A673 (cell line): ENCODE results near the gene TPM2. TPM values are rescaled to one million over a fixed set of nuclear protein-coding genes. Genes with fewer than 3 reads are reported as not detected.
"Not testable (repeated sequence)": the region's sequence is repeated elsewhere in the genome, so short reads cannot be mapped to it uniquely, and the experiment has no call there.

Experiments used
- BruUV-seq: library from RNA; stranded (reverse); fragments of 400-500 nt; replicated peaks from 2 replicates; lab custom pipeline; 2021; lab: Mats Ljungman, UMichigan
- CTCF ChIA-PET: fragments of 300-600 bp; sonication (Branson Sonifier 250); formaldehyde crosslinking; loops from one replicate; lab custom pipeline; 2022; ENCODE audit warnings: antibody characterized with exemption; lab: Charles Lee
- POLR2A ChIA-PET: fragments of 300-600 bp; sonication (Branson Sonifier 250); formaldehyde crosslinking; loops from one replicate; lab custom pipeline; 2022; ENCODE audit warnings: antibody characterized with exemption; ENCODE audit not compliant: low non-redundant PET; lab: Charles Lee
- DNase-seq: peaks from one replicate; pipeline ENCODE4 v3.0.0-alpha.2; 2015; ENCODE audit warnings: low spot score
- H3K27ac ChIP-seq: fragments of 200-600 bp; sonication (generic); 2 replicates; pipeline ENCODE4 v1.5.1; 2016; ENCODE audit warnings: mixed run types, low read depth, mild to moderate bottlenecking, mixed read lengths, antibody characterized with exemption, low read length; ENCODE audit not compliant: poor library complexity, severe bottlenecking
- H3K27me3 ChIP-seq: fragments of 200-600 bp; sonication (generic); replicated peaks from 2 replicates; pipeline ENCODE4 v1.6.1; 2017; ENCODE audit warnings: mixed run types, low read depth, mild to moderate bottlenecking, mixed read lengths, antibody characterized with exemption, low read length; ENCODE audit not compliant: insufficient read depth, poor library complexity
- H3K36me3 ChIP-seq: fragments of 200-600 bp; sonication (generic); 2 replicates; pipeline ENCODE4 v1.6.1; 2016; ENCODE audit warnings: mixed run types, mild to moderate bottlenecking, mixed read lengths, antibody characterized with exemption, low read length; ENCODE audit not compliant: insufficient read depth, poor library complexity, severe bottlenecking
- H3K4me1 ChIP-seq: fragments of 200-600 bp; sonication (generic); 2 replicates; pipeline ENCODE4 v1.6.1; 2017; ENCODE audit warnings: mixed run types, mild to moderate bottlenecking, mixed read lengths, antibody characterized with exemption, low read length; ENCODE audit not compliant: insufficient read depth, poor library complexity, severe bottlenecking
- H3K4me3 ChIP-seq: fragments of 200-600 bp; sonication (generic); 2 replicates; pipeline ENCODE4 v1.5.1; 2016; ENCODE audit warnings: low read depth, mixed run types, mild to moderate bottlenecking, mixed read lengths, low read length; ENCODE audit not compliant: poor library complexity, severe bottlenecking
- H3K9me3 ChIP-seq: fragments of 200-600 bp; sonication (generic); 2 replicates; pipeline ENCODE4 v1.6.1; 2016; ENCODE audit warnings: mixed run types, low read depth, mild to moderate bottlenecking, mixed read lengths, antibody characterized with exemption, low read length; ENCODE audit not compliant: poor library complexity, severe bottlenecking
- CTCF ChIP-seq: fragments of 300-800, 200-600 bp; sonication (generic); conservative IDR thresholded peaks from 2 replicates; pipeline ENCODE4 v1.5.1; 2017; ENCODE audit warnings: low read depth, mild to moderate bottlenecking, antibody characterized with exemption, low read length, moderate library complexity, mixed read lengths
- EZH2 ChIP-seq: fragments of 200-600 bp; sonication (generic); IDR thresholded peaks from 2 replicates; pipeline ENCODE4 v1.6.1; 2017; ENCODE audit warnings: borderline replicate concordance, low read depth, mild to moderate bottlenecking, mixed read lengths, antibody characterized with exemption, low read length; ENCODE audit not compliant: poor library complexity, severe bottlenecking
- intact Hi-C: fragments of 100-400 bp; cut with micrococcal nuclease; formaldehyde crosslinking; loops from one replicate; pipeline ENCODE4 v1.10.0; 2022; ENCODE audit not compliant: unreplicated experiment
- total RNA-seq: library from RNA; stranded (reverse); gene quantifications from 2 replicates; pipeline ENCODE4 v1.2.3, GENCODE V29; 2021

Gene TPM2
- total RNA-seq, 1 experiment from 2014 or later = 44.3 TPM

- CTCF ChIA-PET = no interaction called here
- Histone ChIP-seq H3K36me3 (no peaks in the 10 kb centered on the region), H3K4me3 (no peak overlapping the region), H3K4me1 (no peaks in the 10 kb centered on the region), H3K27me3 (no peaks in the 10 kb centered on the region), H3K9me3 (no peaks in the 10 kb centered on the region), H3K27ac (no peak overlapping the region)
- POLR2A ChIA-PET = no interaction called here
- DNase-seq = no peak
- intact Hi-C loops = no loop called here
- no peak for TF ChIP-seq EZH2
- TF ChIP-seq CTCF = no peak
- no TSS peak for BruUV-seq
Measured at GRCh38 chr9:35639631-35640030, 50.1 kb downstream of the TPM2 start.

- CTCF ChIA-PET, intact Hi-C loops, H3K36me3 ChIP-seq, POLR2A ChIA-PET, BruUV-seq, H3K9me3 ChIP-seq, H3K4me3 ChIP-seq, H3K27me3 ChIP-seq, DNase-seq, H3K27ac ChIP-seq, H3K4me1 ChIP-seq: not testable (repeated sequence)
Measured at GRCh38 chr9:35639225-35639624, 50.5 kb downstream of the TPM2 start.

- BruUV-seq, H3K36me3 ChIP-seq, H3K27ac ChIP-seq, POLR2A ChIA-PET, intact Hi-C loops, H3K4me1 ChIP-seq, DNase-seq, H3K9me3 ChIP-seq, H3K4me3 ChIP-seq, H3K27me3 ChIP-seq: not testable (repeated sequence)
- CTCF ChIA-PET = interaction anchor here (0.7 kb wide), 1 partner anchor 686 kb away, joined by 3 read pairs; no protein-coding TSS in a partner anchor
Measured at GRCh38 chr9:35638751-35639150, 51.0 kb downstream of the TPM2 start.

GRCh38 chr9:35637427-35637955 is 52.2 kb downstream of the TPM2 start:
- H3K27me3 ChIP-seq, H3K4me1 ChIP-seq, H3K9me3 ChIP-seq, H3K36me3 ChIP-seq, BruUV-seq, H3K4me3 ChIP-seq, CTCF ChIA-PET, DNase-seq, POLR2A ChIA-PET, H3K27ac ChIP-seq, intact Hi-C loops: not testable (repeated sequence)

GRCh38 chr9:35636877-35637246 is 52.9 kb downstream of the TPM2 start:
- H3K4me1 ChIP-seq, intact Hi-C loops, CTCF ChIA-PET, BruUV-seq, H3K27me3 ChIP-seq, H3K4me3 ChIP-seq, DNase-seq, H3K9me3 ChIP-seq, H3K27ac ChIP-seq, H3K36me3 ChIP-seq, POLR2A ChIA-PET: not testable (repeated sequence)
